ENCODE measurements around the gene CARD18.
A peak's percentile ranks its signal among the peaks of the same experiment; 100 is the strongest.
"Not testable (repeated sequence)": the region's sequence is repeated elsewhere in the genome, so short reads cannot be mapped to it uniquely, and the experiment has no call there.

CARD18 gene

GRCh38 chr11:105104292-105104691, 35.3 kb downstream of the CARD18 start:
- no peak for DNase-seq
- H2AFZ ChIP-seq (ENCODE audit: low read length): no peak overlapping the region
- H3K9ac ChIP-seq (ENCODE audit: low read length): no peak overlapping the region
- TF ChIP-seq CTCF (IDR thresholded peaks at IDR 0.05; ENCODE audit: low read length) (no peak), EZH2phosphoT487 (IDR thresholded peaks at IDR 0.05; ENCODE audit: low read length) (no peak), EZH2 (optimal IDR thresholded peaks at IDR 0.05; ENCODE audit: low read depth, low read length) (no peak)
- no peaks in the 10 kb centered on the region for H3K79me2 ChIP-seq (ENCODE audit: low read length)
- H3F3A ChIP-seq (ENCODE audit: insufficient read depth, low read length): no peaks in the 10 kb centered on the region
- no peak overlapping the region for H3K27ac ChIP-seq (ENCODE audit: low read length)
- H3K4me1 ChIP-seq (ENCODE audit: low read length): peaks cover 13% of the 10 kb centered on the region
- H3K27me3 ChIP-seq (replicated peaks; ENCODE audit: insufficient read depth, low read length): no peaks in the 10 kb centered on the region
- H3K36me3 ChIP-seq (replicated peaks; ENCODE audit: insufficient read depth, low read length): no peaks in the 10 kb centered on the region
- no peak overlapping the region for H3K4me3 ChIP-seq (ENCODE audit: low read length)
- no peaks in the 10 kb centered on the region for H3K9me2 ChIP-seq (replicated peaks; ENCODE audit: insufficient read depth, low read length)
- no peaks in the 10 kb centered on the region for H4K20me1 ChIP-seq (ENCODE audit: insufficient read depth, low read length)
- H3K4me2 ChIP-seq (ENCODE audit: low read depth, low read length): no peak overlapping the region
- no peaks in the 10 kb centered on the region for H3K9me3 ChIP-seq (replicated peaks; ENCODE audit: insufficient read depth, low read length)

GRCh38 chr11:105103336-105103735, 36.2 kb downstream of the CARD18 start:
- TF ChIP-seq CTCF (IDR thresholded peaks at IDR 0.05; ENCODE audit: low read length): no peak
- TF ChIP-seq EZH2 (optimal IDR thresholded peaks at IDR 0.05; ENCODE audit: low read depth, low read length): no peak
- TF ChIP-seq EZH2phosphoT487 (IDR thresholded peaks at IDR 0.05; ENCODE audit: low read length): no peak

GRCh38 chr11:105102079-105102581, 37.4 kb downstream of the CARD18 start:
- H3K9me3 ChIP-seq (replicated peaks; ENCODE audit: insufficient read depth, low read length); H4K20me1 ChIP-seq (ENCODE audit: insufficient read depth, low read length); H3K36me3 ChIP-seq (replicated peaks; ENCODE audit: insufficient read depth, low read length); H3K27ac ChIP-seq (ENCODE audit: low read length); H3K4me3 ChIP-seq (ENCODE audit: low read length); H3K9ac ChIP-seq (ENCODE audit: low read length); H3K79me2 ChIP-seq (ENCODE audit: low read length); H2AFZ ChIP-seq (ENCODE audit: low read length); H3F3A ChIP-seq (ENCODE audit: insufficient read depth, low read length); DNase-seq; H3K27me3 ChIP-seq (replicated peaks; ENCODE audit: insufficient read depth, low read length); H3K9me2 ChIP-seq (replicated peaks; ENCODE audit: insufficient read depth, low read length); H3K4me2 ChIP-seq (ENCODE audit: low read depth, low read length): not testable (repeated sequence)
- H3K4me1 ChIP-seq (ENCODE audit: low read length): peaks cover 13% of the 10 kb centered on the region

More at GRCh38 chr11:105103336-105103735, 36.2 kb downstream of the CARD18 start:
- H3K27me3 ChIP-seq (replicated peaks; ENCODE audit: insufficient read depth, low read length): no peaks in the 10 kb centered on the region
- no peak overlapping the region for H3K4me2 ChIP-seq (ENCODE audit: low read depth, low read length)
- H3K4me3 ChIP-seq (ENCODE audit: low read length): no peak overlapping the region
- no peak for DNase-seq
- H3F3A ChIP-seq (ENCODE audit: insufficient read depth, low read length): no peaks in the 10 kb centered on the region
- H3K9me2 ChIP-seq (replicated peaks; ENCODE audit: insufficient read depth, low read length): no peaks in the 10 kb centered on the region
- no peaks in the 10 kb centered on the region for H3K9me3 ChIP-seq (replicated peaks; ENCODE audit: insufficient read depth, low read length)
- no peaks in the 10 kb centered on the region for H4K20me1 ChIP-seq (ENCODE audit: insufficient read depth, low read length)
- H3K27ac ChIP-seq (ENCODE audit: low read length): no peak overlapping the region
- H3K36me3 ChIP-seq (replicated peaks; ENCODE audit: insufficient read depth, low read length): no peaks in the 10 kb centered on the region
- no peaks in the 10 kb centered on the region for H3K79me2 ChIP-seq (ENCODE audit: low read length)
- H3K4me1 ChIP-seq (ENCODE audit: low read length): peaks cover 13% of the 10 kb centered on the region
- H3K9ac ChIP-seq (ENCODE audit: low read length): no peak overlapping the region
- no peak overlapping the region for H2AFZ ChIP-seq (ENCODE audit: low read length)

- Histone ChIP-seq H3K4me3 (ENCODE audit: low read length) (peak overlapping the region; percentile 13), H3K9ac (ENCODE audit: low read length) (no peak overlapping the region; the same call in 1 of the 2 replicates), H3F3A (ENCODE audit: insufficient read depth, low read length) (no peaks in the 10 kb centered on the region), H2AFZ (ENCODE audit: low read length) (peak overlapping the region; percentile 58), H4K20me1 (ENCODE audit: insufficient read depth, low read length) (no peaks in the 10 kb centered on the region), H3K27me3 (replicated peaks; ENCODE audit: insufficient read depth, low read length) (no peaks in the 10 kb centered on the region), H3K27ac (ENCODE audit: low read length) (peak overlapping the region; percentile 12; the same call in 1 of the 2 replicates), H3K79me2 (ENCODE audit: low read length) (no peaks in the 10 kb centered on the region), H3K4me2 (ENCODE audit: low read depth, low read length) (peak overlapping the region; percentile 38; the same call in 1 of the 2 replicates), H3K4me1 (ENCODE audit: low read length) (peaks cover 13% of the 10 kb centered on the region), H3K9me3 (replicated peaks; ENCODE audit: insufficient read depth, low read length) (no peaks in the 10 kb centered on the region), H3K36me3 (replicated peaks; ENCODE audit: insufficient read depth, low read length) (no peaks in the 10 kb centered on the region), H3K9me2 (replicated peaks; ENCODE audit: insufficient read depth, low read length) (no peaks in the 10 kb centered on the region)
- peak; percentile 65 for DNase-seq
- TF ChIP-seq EZH2 (optimal IDR thresholded peaks at IDR 0.05; ENCODE audit: low read depth, low read length): no peak
- TF ChIP-seq EZH2phosphoT487 (IDR thresholded peaks at IDR 0.05; ENCODE audit: low read length): no peak
- no peak for TF ChIP-seq CTCF (IDR thresholded peaks at IDR 0.05; ENCODE audit: low read length)
Measured at GRCh38 chr11:105100981-105101630, 38.5 kb downstream of the CARD18 start.
